Left lung (tissue), 10 donors: Measurements from ENCODE around the gene RTN1. TPM values are rescaled to one million over a fixed set of nuclear protein-coding genes. Genes with fewer than 3 reads are reported as not detected.

Experiments
- ATAC-seq: fragments of 200-7000 bp; cut with Tn5 transposase; one replicate; pipeline ENCODE4 v1.9.1; 2020; ENCODE audit warnings: moderate library complexity
- DNase-seq, 4 donors: peaks; one replicate each; pipeline ENCODE4 v3.0.0-alpha.2; 2013 to 2020
- H3K27ac ChIP-seq, 2 donors: fragments of 200-600 bp; sonication (generic) in 1 of 2; one replicate each; pipeline versions ENCODE4 v1.5.0 to v1.8.0; 2020 to 2021
- H3K27me3 ChIP-seq, 2 donors: fragments of 200-600 bp; sonication (generic) in 1 of 2; one replicate each; pipeline versions ENCODE4 v1.5.0 to v1.8.0; 2020 to 2021
- H3K36me3 ChIP-seq, 2 donors: fragments of 200-600 bp; sonication (generic) in 1 of 2; one replicate each; pipeline versions ENCODE4 v1.5.0 to v1.8.0; 2020 to 2021
- H3K4me1 ChIP-seq, 2 donors: fragments of 200-600 bp; one replicate each; pipeline ENCODE4 v1.8.0; 2021
- H3K4me3 ChIP-seq, 2 donors: fragments of 200-600 bp; sonication (generic) in 1 of 2; one replicate each; pipeline versions ENCODE4 v1.5.0 to v1.8.0; 2020 to 2021; ENCODE audit warnings: mild to moderate bottlenecking in 1 of 2
- H3K9me3 ChIP-seq, 2 donors: fragments of 200-600 bp; sonication (generic) in 1 of 2; one replicate each; pipeline versions ENCODE4 v1.5.0 to v1.8.0; 2020 to 2021
- CTCF ChIP-seq, 2 donors: fragments of 200-600 bp; sonication (generic) in 1 of 2; IDR thresholded peaks; one replicate each; pipeline versions ENCODE4 v1.5.0 to v1.8.0; 2021; ENCODE audit warnings: antibody characterized with exemption in 2 of 2
- intact Hi-C, 2 donors: fragments of 100-400 bp; cut with DNase I; formaldehyde crosslinking; loops; one replicate each; pipeline versions ENCODE4 v1.11.2 to v1.14.2; 2022
- polyA plus RNA-seq, 6 donors: library from polyadenylated mRNA; unstranded; fragments of 120-200 nt; gene quantifications; one replicate each; pipeline ENCODE4 v1.2.1, GENCODE V29; 2013; ENCODE audit not compliant: insufficient read length in 6 of 6
- total RNA-seq, 2 donors: library from RNA; stranded (reverse); fragmentation: NEBNext Ultra II Directional; extraction: Animal tissue kit (Norgen Biotek cat#: 25700); gene quantifications; one replicate each; pipeline ENCODE4 v1.2.1, GENCODE V29; 2021
- donor health status: DM: no; HTN: yes; CAD: no.
- donor health status: DM: no; HTN: no; CAD: no.

The RTN1 gene
- total and polyA plus RNA-seq, 8 donors = 3.6 to 7.9 (median 4.7) TPM

GRCh38 chr14:59704054-59704645, 166.4 kb downstream of the RTN1 start:
- Histone ChIP-seq H3K9me3 (no peaks in the 10 kb centered on the region), H3K27ac (no peak overlapping the region), H3K36me3 (no peaks in the 10 kb centered on the region), H3K27me3 (no peaks in the 10 kb centered on the region), H3K4me3 (no peak overlapping the region), H3K4me1 (peaks cover 0 to 2% of the 10 kb centered on the region in 2 donors)
- TF ChIP-seq CTCF (IDR thresholded peaks at IDR 0.05) = no peak
- intact Hi-C loops = no loop called here
- DNase-seq (no peak), ATAC-seq (no peak)

GRCh38 chr14:59699442-59699841, 171.1 kb downstream of the RTN1 start:
- no peak for TF ChIP-seq CTCF (IDR thresholded peaks at IDR 0.05)
- DNase-seq (no peak), ATAC-seq (no peak)
- H3K27ac ChIP-seq = peak overlapping the region in 1 of 2 donors; percentile 42
- H3K4me1 ChIP-seq = peaks cover 0 to 6% of the 10 kb centered on the region in 2 donors
- no peaks in the 10 kb centered on the region for H3K36me3 ChIP-seq
- H3K27me3 ChIP-seq = no peaks in the 10 kb centered on the region
- no peaks in the 10 kb centered on the region for H3K9me3 ChIP-seq
- H3K4me3 ChIP-seq = no peak overlapping the region
- intact Hi-C loops = no loop called here

- H3K27me3 ChIP-seq = no peaks in the 10 kb centered on the region
- no peak for TF ChIP-seq CTCF (IDR thresholded peaks at IDR 0.05)
- H3K4me1 ChIP-seq = peaks cover 0 to 6% of the 10 kb centered on the region in 2 donors
- intact Hi-C loops = no loop called here
- no peaks in the 10 kb centered on the region for H3K9me3 ChIP-seq
- DNase-seq (peak in 2 of 4 donors; percentile 14 to 35), ATAC-seq (no peak)
- no peak overlapping the region for H3K4me3 ChIP-seq
- no peak overlapping the region for H3K27ac ChIP-seq
- H3K36me3 ChIP-seq = no peaks in the 10 kb centered on the region
Observed at GRCh38 chr14:59698793-59699192, 171.8 kb downstream of the RTN1 start.

GRCh38 chr14:59695198-59695597, 175.4 kb downstream of the RTN1 start:
- Histone ChIP-seq H3K27ac (no peak overlapping the region), H3K9me3 (peaks cover 0 to 4% of the 10 kb centered on the region in 2 donors), H3K4me3 (no peak overlapping the region), H3K4me1 (peaks cover 0 to 6% of the 10 kb centered on the region in 2 donors), H3K36me3 (no peaks in the 10 kb centered on the region), H3K27me3 (no peaks in the 10 kb centered on the region)
- no peak for TF ChIP-seq CTCF (IDR thresholded peaks at IDR 0.05)
- intact Hi-C loops = no loop called here
- ATAC-seq (no peak), DNase-seq (no peak)

- no peak overlapping the region for H3K4me3 ChIP-seq
- no peak overlapping the region for H3K27ac ChIP-seq
- TF ChIP-seq CTCF (IDR thresholded peaks at IDR 0.05) = no peak
- H3K36me3 ChIP-seq = no peaks in the 10 kb centered on the region
- intact Hi-C loops = no loop called here
- no peaks in the 10 kb centered on the region for H3K27me3 ChIP-seq
- peaks cover 0 to 6% of the 10 kb centered on the region in 2 donors for H3K9me3 ChIP-seq
- H3K4me1 ChIP-seq = no peaks in the 10 kb centered on the region
- DNase-seq = no peak
- ATAC-seq = no peak
Observed at GRCh38 chr14:59691266-59691665, 179.3 kb downstream of the RTN1 start.
